Urothelium cell line (cell line): ENCODE data around the gene ZBTB39.
"Not testable (repeated sequence)": the region's sequence is repeated elsewhere in the genome, so short reads cannot be mapped to it uniquely, and the experiment has no call there.

ENCODE experiments used
- DNase-seq: peaks from one replicate; pipeline ENCODE4 v3.0.0; 2011; ENCODE audit warnings: low spot score, mixed read lengths
- FAIRE-seq: peaks from 2 replicates; lab custom pipeline; 2011; peaks lifted over from hg19 to GRCh38; lab: Jason Lieb, UNC

ZBTB39 gene

GRCh38 chr12:57031789-57032188, 25.4 kb upstream of the ZBTB39 start:
- no peak for FAIRE-seq
- DNase-seq, result no peak

DNA sequence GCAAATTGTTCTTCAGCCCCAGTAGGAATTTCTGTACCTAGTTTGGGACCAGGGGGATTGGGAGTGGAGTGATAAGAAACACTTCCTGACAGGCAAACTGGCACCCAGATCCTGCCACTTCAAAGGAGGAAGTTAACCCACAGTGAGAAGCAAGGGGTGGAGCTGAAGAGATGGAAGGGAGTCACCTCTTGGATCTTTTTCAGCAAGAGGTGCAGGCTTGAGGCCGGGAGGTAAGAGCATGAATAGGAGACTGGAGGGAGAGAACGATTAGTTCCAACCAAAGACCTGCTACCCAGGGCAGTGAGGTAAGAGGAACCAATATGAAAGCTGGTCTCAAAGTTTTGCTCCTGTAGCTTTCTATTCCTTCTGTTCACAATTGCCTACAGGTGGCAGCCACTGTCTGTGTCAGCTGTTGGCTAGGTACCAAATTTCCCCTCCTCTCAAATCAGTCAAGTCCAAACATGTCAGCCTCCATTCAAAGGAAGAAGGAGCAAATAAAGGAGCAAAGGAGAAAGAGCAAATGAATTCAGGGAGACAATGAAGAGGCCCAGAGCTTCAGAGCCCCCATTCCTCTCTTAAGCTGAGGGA, 24.9 kb upstream of the ZBTB39 start:
- DNase-seq (peak; percentile 29), FAIRE-seq (no peak)

DNA sequence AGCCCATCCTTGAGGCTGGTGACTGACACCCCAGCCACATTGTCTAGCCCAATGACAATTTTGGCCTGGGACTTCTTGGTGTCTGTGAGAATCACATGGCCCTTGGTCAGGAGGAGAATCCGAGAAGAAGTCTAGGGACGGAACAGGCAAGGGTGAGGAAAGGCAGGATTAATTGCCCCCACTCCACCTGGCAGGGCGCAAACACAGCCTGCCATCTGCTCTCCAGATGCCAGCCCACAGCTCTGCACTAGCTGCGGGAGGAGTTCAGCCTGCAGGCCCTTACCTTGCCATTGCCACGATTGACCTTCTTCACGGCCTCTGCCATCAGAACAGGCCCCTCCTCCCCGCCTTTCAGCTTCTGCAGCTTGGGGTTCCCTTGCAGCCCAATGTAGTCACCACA, 23.1 kb upstream of the ZBTB39 start:
- no peak for FAIRE-seq
- no peak for DNase-seq

DNA sequence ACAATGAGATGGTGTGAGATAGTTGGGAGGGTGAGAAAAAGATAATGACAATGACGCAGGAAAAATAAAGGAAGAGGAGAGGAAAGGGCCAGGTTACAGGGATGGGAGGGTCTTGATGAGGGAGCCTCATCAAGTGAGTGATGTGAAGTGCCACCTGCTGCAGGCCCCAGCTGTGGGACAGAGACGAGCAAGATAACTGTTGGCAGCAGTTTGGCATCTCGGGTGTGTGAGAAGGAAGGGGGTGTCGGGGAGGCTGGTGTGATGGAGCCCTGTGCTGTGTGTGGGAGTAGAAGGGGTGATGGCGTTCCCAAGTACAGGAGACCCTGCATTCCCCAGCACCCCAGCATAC, 21.4 kb upstream of the ZBTB39 start:
- no peak for FAIRE-seq
- no peak for DNase-seq

- no peak for FAIRE-seq
These were observed 20.9 kb upstream of the ZBTB39 start for GRCh38 chr12:57027011-57027804.

DNA sequence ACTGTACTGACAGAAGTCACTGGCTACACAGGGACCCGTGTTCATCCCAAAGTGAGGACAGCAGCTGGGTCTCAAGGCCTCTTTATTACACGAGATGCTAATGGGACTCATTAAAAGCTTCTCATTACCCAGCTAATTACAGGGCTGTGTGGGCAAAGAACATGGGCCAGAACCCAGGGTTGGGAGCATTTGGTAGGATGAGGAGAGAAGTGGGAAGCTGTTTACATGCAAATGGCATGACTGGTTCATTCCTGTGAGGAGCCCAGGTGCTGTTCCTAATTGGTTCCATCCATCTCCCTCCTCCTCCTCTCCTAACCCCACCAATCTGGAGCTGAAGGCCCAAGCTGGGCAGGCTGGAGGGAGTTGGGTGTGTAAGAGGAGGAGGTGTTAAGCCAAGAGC, 18.9 kb upstream of the ZBTB39 start:
- FAIRE-seq (no peak), DNase-seq (no peak)

More at GRCh38 chr12:57027011-57027804, 20.9 kb upstream of the ZBTB39 start:
- no peak for DNase-seq

- DNase-seq, FAIRE-seq: not testable (repeated sequence)
These were observed 16.0 kb upstream of the ZBTB39 start for GRCh38 chr12:57022324-57022723.

GRCh38 chr12:57019983-57020719, 13.8 kb upstream of the ZBTB39 start:
- no peak for FAIRE-seq
- DNase-seq, result no peak

- FAIRE-seq (no peak), DNase-seq (no peak)
These were observed 12.6 kb upstream of the ZBTB39 start for GRCh38 chr12:57018906-57019305.

DNA sequence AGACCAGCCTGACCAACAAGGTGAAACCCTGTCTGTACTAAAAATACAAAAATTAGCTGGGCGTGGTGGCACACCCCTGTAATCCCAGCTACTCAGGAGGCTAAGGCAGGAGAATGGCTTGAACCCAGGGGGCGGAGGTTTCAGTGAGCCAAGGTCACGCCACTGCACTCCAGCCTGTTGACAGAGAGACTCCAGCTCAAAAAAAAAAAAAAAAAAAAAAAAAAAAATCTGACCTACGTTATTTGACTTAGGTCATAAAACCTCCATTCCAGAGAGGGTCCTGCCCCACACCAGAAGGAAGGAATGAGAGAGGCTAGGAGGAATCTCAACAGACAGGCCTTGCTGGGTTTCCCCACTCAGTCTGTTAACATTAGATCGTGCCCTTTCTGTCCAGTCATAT, 12.0 kb upstream of the ZBTB39 start:
- not testable (repeated sequence) for FAIRE-seq, DNase-seq

DNA sequence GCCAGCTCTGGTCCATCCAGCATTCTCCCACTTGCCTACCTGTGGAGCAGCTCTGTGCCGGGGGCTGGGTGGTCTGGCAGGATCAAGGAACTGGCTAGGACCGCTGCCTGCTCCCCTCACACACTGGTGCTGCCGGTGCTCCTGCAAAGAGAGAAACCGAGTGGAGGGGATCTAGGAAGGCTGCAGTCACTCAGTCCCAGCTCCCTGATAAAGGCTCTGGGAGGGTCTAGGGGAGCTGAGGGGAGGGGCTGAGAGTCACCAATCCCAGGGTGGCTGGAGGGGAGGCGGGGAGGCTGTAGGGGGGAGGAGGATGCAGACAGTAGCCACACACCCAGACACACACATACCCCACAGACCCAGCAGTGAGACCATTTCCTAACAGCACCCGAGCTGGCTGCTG, 10.0 kb upstream of the ZBTB39 start, which contains the start of gene TAC3:
TAC3 (minus strand) TSS at position 182 of the 400 bp plus-strand sequence. CDS start 732 bp downstream, outside the sequence.
- DNase-seq (no peak), FAIRE-seq (no peak)

GRCh38 chr12:57012600-57013465, 6.5 kb upstream of the ZBTB39 start:
- FAIRE-seq, result no peak
- DNase-seq, result no peak

- FAIRE-seq, result no peak
These were observed 5.4 kb upstream of the ZBTB39 start for GRCh38 chr12:57011438-57012424.

GRCh38 chr12:57010627-57011247, 4.4 kb upstream of the ZBTB39 start:
- no peak for FAIRE-seq

More at GRCh38 chr12:57011438-57012424, 5.4 kb upstream of the ZBTB39 start:
- DNase-seq, result no peak

GRCh38 chr12:57009949-57010626, 3.7 kb upstream of the ZBTB39 start:
- no peak for FAIRE-seq
- no peak for DNase-seq

More at GRCh38 chr12:57010627-57011247, 4.4 kb upstream of the ZBTB39 start:
- no peak for DNase-seq

- FAIRE-seq (no peak), DNase-seq (peak; percentile 46)
These were observed 1.8 kb upstream of the ZBTB39 start for GRCh38 chr12:57008178-57008577.

DNA sequence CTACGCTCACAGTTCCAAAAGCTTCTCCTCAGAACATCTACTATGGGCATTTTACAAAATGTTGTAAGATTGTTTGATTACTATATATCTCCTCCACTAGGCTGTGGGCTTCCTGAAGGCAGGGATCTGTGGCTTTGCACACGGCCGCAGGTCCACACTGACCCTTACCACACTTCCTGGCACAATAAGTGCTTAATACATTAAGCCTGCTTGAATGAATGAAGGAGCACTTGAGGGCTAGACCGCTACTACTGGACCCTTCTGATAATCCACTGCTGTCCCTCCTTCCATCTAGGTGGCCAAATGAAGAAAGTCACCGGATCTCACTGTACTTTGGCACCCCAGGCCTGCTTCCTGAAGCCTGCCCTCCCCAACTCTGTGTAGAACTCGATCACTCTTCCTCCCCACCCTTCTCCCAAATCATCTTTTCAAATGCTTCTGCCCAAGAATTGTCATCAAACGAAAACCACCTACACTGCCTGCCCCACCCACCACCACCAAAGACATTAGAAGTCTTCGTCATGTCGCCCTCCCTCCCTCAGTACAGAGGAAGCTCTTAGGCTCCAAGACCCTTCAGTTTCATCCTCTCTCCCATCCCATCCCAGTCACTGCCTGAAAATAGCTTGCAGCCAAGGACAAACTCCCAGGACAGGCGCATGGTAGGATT, 596 bp upstream of the ZBTB39 start:
- FAIRE-seq (no peak), DNase-seq (no peak)

GRCh38 chr12:57004651-57005050, 1.7 kb downstream of the ZBTB39 start:
- DNase-seq, result no peak
- no peak for FAIRE-seq
